ENCODE data around the gene PLD4. TPM values are rescaled to one million over a fixed set of nuclear protein-coding genes. Genes with fewer than 3 reads are reported as not detected.

Gene PLD4
- total RNA-seq (2014; rRNA removed; shearing (Covaris generic); ENCODE audit: low replicate concordance), result not detected in 2 replicates

DNA sequence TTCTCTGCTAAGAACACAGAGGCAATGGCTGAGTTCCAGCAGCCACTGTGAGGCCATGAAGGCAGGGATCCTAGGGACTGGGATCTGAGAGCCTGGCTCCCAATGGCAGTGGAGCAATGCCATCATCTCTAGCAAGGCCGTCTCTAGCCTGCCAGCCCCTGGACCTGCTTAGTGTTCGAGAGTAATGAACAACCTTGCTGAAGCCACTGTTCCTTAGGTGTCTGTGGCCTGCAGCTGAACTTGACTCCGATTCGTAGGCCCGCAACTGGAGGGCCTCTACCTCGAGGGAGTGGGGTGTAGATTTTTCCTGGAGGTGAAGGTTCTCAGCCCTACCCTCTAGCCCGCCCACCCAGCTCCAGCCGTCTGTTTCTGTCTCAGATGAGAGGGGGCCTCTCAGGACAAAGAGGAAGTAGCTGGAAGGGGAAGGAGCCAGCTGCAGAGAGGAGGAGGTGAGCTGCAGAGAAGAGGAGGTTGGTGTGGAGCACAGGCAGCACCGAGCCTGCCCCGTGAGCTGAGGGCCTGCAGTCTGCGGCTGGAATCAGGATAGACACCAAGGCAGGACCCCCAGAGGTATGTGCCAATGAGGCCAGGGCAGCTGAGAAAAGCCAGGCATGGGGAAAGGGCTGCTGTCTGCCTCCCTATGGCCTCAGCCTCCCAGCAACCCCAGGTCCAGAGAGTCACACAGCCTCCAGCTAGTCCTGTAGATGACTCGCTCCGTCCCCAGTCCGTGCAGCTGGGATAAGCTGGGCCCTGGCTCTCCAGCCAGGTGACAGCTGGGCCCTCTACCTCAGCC lies at the start of gene PLD4:
Gene PLD4 (plus strand): TSS at position 459 of the 793 bp plus-strand sequence. CDS start 2,262 bp downstream, outside the sequence.
- DNase-seq, result no peak
- no peaks in the 10 kb centered on the region for H3K9me3 ChIP-seq
- no peak within 1 kb of the TSS for H3K4me3 ChIP-seq
- H3K36me3 ChIP-seq, result no peaks in the 10 kb centered on the region
- H3K27me3 ChIP-seq, result no peaks in the 10 kb centered on the region

- DNase-seq, result no peak
- Histone ChIP-seq H3K27me3 (no peaks in the 10 kb centered on the region), H3K9me3 (no peaks in the 10 kb centered on the region), H3K4me3 (no peak overlapping the region), H3K36me3 (0 out of 2 replicates have a peak, but pooled peaks cover 3% of the 10 kb centered on the region)
Observed at GRCh38 chr14:104875412-104875751, 49.3 kb upstream of the PLD4 start.

DNA sequence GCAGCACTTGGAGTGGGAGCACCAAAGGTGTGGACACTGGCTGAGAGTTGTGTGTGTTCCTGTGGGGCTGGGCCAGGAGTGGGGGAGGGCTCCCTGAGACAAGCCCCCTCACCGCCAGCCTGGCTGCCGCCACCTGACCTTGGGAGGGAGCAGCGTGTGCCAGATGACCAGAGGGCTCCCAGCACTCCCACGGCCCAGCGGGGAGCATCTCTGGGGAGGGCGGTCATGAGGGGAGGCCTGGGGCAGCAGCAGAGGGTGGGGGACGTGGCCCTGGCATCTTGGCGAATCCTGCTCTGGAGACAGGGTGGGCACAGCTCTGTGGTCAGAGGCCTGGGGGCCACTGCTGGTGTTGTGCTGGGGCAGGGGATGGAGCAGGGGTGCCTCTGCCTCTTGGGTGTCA lies 48.9 kb upstream of the PLD4 start:
- H3K9me3 ChIP-seq, result no peaks in the 10 kb centered on the region
- H3K27me3 ChIP-seq, result no peaks in the 10 kb centered on the region
- no peak overlapping the region for H3K4me3 ChIP-seq
- 0 out of 2 replicates have a peak, but pooled peaks cover 3% of the 10 kb centered on the region for H3K36me3 ChIP-seq
- DNase-seq, result no peak

DNA sequence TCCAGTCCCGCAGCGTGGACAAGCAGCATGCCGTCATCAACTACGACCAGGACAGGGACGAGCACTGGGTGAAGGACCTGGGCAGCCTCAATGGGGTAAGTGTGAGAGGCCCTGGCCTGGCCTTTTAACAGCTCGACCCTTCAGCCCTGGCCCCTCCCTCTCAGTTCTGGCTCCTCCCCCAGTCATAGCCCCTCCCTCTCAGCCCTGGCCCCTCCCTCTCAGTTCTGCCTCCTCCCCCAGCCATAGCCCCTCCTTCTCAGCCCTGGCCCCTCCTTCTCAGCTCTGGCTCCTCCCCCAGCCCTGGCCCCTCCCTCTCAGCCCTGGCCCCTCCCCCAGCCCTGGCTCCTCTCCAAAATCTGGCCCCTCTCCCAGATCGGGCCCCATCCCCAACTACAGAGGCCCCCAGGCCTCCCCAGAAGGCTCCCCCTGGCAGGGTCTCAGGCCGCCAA lies 48.4 kb upstream of the PLD4 start:
- Histone ChIP-seq H3K9me3 (no peaks in the 10 kb centered on the region), H3K4me3 (no peak overlapping the region), H3K36me3 (0 out of 2 replicates have a peak, but pooled peaks cover 3% of the 10 kb centered on the region), H3K27me3 (no peaks in the 10 kb centered on the region)
- DNase-seq, result no peak

DNA sequence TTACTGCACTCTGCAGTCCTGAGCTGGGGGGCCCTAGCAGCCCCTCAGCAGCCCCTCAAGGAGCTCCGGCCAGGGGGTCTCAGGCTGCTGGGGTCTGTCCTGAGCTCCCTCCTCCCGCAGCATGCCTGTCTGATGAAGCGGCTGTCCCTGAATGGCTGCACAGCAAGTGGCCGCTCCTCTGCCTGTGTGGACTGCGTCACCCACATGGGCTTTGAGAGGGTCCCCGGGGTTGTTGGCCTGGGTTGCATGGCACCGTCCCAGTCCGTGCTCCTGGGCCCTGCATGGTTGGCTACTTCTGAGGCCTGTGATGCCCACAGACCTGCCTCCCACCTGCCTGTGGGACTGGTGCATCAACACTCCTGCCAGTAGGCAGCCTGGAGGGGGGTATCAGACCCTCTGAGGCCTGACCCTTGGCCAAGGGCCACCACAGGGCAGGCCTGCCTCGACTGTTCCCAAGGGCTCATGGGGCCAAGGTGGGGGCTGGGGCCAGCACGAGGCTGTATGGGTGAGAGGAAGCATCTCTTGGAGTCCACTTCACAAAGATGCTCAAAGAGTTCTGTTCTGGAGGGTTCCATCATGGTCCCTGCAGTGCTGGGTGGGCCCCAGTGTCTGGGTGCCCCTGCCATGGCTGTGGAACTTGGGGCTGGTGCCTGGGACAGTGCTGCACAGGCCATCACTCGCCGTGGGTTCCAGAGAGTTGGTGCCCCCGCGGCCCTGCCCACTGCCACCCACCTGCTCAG lies 47.4 kb upstream of the PLD4 start:
- Histone ChIP-seq H3K4me3 (no peak overlapping the region), H3K36me3 (0 out of 2 replicates have a peak, but pooled peaks cover 3% of the 10 kb centered on the region), H3K9me3 (no peaks in the 10 kb centered on the region), H3K27me3 (no peaks in the 10 kb centered on the region)
- DNase-seq, result no peak

DNA sequence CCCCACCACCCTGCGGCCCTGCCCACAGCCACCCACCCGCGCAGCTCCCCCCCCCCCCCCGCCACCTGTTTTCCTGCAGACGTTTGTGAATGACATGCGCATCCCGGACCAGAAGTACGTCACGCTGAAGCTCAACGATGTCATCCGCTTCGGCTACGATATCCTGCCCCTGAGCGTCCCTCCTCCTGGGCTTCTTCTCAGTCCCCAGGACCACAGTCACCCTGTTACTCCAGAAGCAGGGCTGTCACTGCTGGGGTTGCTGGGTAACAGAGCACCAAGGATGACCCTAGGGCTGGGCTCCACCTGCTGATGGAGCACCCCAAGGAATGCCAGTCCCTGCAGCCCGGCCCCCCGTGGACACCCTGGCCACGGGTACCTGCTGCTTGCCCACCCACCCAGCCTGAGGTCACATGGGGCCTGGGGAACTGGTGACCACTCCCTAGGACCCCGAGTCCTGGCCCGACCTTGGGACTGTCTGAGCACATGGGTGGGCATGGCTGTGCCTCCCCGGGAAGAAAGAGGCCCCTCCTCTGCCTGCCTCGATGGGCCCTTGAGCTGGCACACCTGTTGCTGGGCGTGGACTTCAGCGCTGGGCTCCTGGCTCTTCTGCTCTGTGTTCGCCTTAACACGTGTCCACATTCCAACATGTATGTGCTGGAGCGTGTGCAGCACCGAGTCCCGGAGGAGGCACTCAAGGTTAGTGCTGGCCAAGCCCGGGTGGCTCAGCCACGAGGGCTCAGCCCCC lies 46.7 kb upstream of the PLD4 start:
- no peak for DNase-seq
- H3K36me3 ChIP-seq, result peaks cover 3% of the 10 kb centered on the region; the same call in 1 of the 2 replicates
- H3K27me3 ChIP-seq, result no peaks in the 10 kb centered on the region
- no peaks in the 10 kb centered on the region for H3K9me3 ChIP-seq
- H3K4me3 ChIP-seq, result no peak overlapping the region

DNA sequence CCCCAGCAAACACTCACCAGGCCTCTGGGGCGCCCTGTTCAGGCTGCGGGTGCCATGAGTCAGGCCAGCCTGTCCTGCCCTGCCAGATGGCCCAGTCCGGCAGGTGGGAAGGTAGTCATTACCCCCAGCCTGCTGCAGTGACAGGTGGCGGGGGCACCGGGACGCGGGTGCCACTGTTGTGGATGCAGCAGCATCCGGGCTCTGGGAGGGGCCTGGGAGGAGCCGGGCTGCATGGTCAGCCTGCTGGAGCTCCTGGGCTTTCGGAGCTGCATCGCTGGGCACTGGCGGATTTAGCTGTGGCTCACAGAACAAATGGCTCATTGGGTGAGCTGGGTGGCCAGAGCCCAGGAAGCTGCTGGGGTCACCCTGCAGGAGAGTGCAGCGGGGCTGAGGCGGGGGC lies 46.1 kb upstream of the PLD4 start:
- Histone ChIP-seq H3K27me3 (no peaks in the 10 kb centered on the region), H3K36me3 (peaks cover 3% of the 10 kb centered on the region; the same call in 1 of the 2 replicates), H3K9me3 (no peaks in the 10 kb centered on the region), H3K4me3 (no peak overlapping the region)
- no peak for DNase-seq

DNA sequence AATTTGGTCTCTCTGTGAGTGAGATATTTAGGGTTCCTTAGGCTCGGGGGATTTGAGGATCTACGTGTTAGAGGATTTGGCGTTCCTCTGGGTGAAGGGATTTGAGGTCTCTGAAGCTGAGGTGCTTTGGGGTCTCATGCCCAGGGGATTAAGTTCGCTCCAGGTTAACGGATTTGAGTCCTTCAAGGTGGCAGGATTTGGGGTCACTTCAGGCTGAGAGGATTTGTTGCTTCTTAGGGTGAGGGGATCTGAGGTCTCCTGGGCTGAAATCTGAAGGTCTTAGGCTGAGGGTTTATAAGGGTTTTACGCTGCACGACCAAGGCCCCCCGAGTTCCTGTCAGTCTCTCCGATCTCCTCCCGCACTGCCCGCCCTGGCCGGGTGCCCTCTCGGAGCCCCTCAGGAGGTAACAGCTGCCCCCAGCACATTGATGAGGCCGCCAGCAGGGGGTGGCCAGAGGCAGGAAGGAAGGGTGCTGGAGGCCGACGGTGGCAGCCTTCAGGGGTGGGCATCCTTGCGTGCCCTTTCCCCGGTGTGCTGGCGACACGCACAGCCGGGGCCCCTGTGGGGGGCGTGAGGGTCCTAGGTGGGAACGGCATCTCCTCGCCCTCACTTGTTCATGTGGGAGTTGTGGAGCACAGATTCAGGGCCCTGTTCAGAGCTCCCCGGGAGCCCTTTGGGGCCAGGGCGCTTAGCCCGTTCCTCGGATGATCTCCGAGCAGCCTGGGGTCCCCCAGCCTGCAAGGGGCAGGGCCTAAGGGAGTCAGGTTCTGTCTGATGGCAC lies 45.3 kb upstream of the PLD4 start:
- peaks cover 3% of the 10 kb centered on the region; the same call in 1 of the 2 replicates for H3K36me3 ChIP-seq
- no peaks in the 10 kb centered on the region for H3K9me3 ChIP-seq
- no peaks in the 10 kb centered on the region for H3K27me3 ChIP-seq
- DNase-seq, result no peak
- H3K4me3 ChIP-seq, result no peak overlapping the region

DNA sequence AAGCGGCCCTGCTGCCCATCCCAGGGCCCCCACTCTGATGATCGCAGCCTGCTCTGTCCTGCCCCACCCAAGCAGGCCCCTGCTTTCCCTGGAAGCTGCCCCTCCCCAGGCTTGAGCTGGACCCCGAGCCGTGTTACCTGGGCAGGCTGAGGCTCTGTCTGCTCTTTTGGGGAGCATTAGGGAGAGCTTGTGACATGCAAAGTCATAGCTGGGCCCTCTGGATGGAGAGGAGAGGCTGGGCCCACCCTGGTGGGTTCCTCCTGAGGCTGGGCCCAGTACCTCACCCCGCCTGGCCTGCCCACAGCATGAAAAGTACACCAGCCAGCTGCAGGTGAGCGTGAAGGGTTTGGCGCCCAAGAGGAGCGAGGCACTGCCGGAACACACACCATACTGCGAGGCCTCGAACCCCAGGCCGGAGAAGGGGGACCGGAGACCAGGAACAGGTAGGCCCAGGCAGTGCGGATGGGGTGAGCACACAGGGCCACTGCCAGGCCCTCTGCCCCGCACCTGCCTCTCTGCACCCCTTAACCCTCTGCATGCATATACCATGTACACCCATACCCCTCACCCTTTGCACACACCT lies 44.6 kb upstream of the PLD4 start:
- H3K36me3 ChIP-seq, result peaks cover 3% of the 10 kb centered on the region; the same call in 1 of the 2 replicates
- no peak overlapping the region for H3K4me3 ChIP-seq
- DNase-seq, result no peak
- H3K27me3 ChIP-seq, result no peaks in the 10 kb centered on the region
- no peaks in the 10 kb centered on the region for H3K9me3 ChIP-seq

GRCh38 chr14:104880584-104881210 lies 44.0 kb upstream of the PLD4 start:
- DNase-seq, result no peak
- peaks cover 3% of the 10 kb centered on the region; the same call in 1 of the 2 replicates for H3K36me3 ChIP-seq

DNA sequence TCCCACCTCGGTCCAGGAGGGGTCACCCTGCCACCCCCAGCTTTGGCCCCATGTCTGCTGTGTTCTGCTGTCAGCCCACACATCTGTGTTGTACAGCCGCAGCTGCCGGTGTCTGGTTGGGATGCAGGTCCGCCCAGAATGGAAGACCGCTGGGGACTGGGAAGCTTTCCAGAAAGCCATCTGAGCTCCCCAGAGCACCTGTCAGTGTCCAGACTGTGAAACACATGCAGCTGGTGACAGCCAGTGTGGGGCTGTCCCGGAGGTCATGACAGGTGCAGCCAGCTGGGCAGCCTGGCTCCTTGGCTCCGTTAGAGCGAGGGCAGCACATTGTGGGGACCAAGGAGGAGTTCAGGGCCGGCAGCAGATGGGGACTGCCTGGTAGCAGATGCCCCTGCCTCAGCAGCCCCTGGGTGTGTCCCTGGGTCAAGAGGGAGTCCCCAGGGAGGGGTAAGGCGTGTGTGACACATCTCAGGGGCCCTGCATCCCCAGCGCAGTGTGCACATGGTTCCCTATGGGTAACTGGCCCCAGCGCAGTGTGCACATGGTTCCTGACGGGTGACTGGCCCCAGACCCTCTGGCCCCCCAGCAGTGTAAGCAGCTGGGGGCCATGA lies 43.2 kb upstream of the PLD4 start:
- H3K27me3 ChIP-seq, result no peaks in the 10 kb centered on the region

More at GRCh38 chr14:104880584-104881210, 44.0 kb upstream of the PLD4 start:
- no peaks in the 10 kb centered on the region for H3K9me3 ChIP-seq
- no peaks in the 10 kb centered on the region for H3K27me3 ChIP-seq
- no peak overlapping the region for H3K4me3 ChIP-seq

GRCh38 chr14:104882325-104882973 lies 42.2 kb upstream of the PLD4 start:
- Histone ChIP-seq H3K36me3 (no peaks in the 10 kb centered on the region; the same call in 1 of the 2 replicates), H3K4me3 (no peak overlapping the region), H3K27me3 (no peaks in the 10 kb centered on the region), H3K9me3 (no peaks in the 10 kb centered on the region)
- DNase-seq, result peak; percentile 48

More for the DNA sequence above, 43.2 kb upstream of the PLD4 start:
- no peak for DNase-seq
- no peak overlapping the region for H3K4me3 ChIP-seq
- H3K36me3 ChIP-seq, result peaks cover 3% of the 10 kb centered on the region; the same call in 1 of the 2 replicates
- no peaks in the 10 kb centered on the region for H3K9me3 ChIP-seq

- no peaks in the 10 kb centered on the region; the same call in 1 of the 2 replicates for H3K36me3 ChIP-seq
- H3K9me3 ChIP-seq, result no peaks in the 10 kb centered on the region
- no peaks in the 10 kb centered on the region for H3K27me3 ChIP-seq
- DNase-seq, result no peak
- H3K4me3 ChIP-seq, result no peak overlapping the region
Observed at GRCh38 chr14:104882991-104883660, 41.6 kb upstream of the PLD4 start.
